Dedifferentiated amniotic fluid mesenchymal stem cell (primary cell): ENCODE measurements around the gene BPIFA3.

ENCODE experiments used
- DNase-seq: peaks from one replicate; pipeline ENCODE4 v3.0.0-alpha.2; 2016; ENCODE audit errors: extremely low spot score

BPIFA3 gene

GRCh38 chr20:33224399-33224798, 7.2 kb downstream of the BPIFA3 start:
- no peak for DNase-seq

GRCh38 chr20:33229843-33230242, 12.7 kb downstream of the BPIFA3 start:
- no peak for DNase-seq

GRCh38 chr20:33231237-33231636, 14.1 kb downstream of the BPIFA3 start:
- DNase-seq = no peak

- DNase-seq = no peak
Measured at GRCh38 chr20:33232486-33233072, 15.4 kb downstream of the BPIFA3 start.

- DNase-seq = no peak
Measured at GRCh38 chr20:33233129-33233774, 16.1 kb downstream of the BPIFA3 start.

GRCh38 chr20:33234050-33234449, 16.9 kb downstream of the BPIFA3 start:
- no peak for DNase-seq

- no peak for DNase-seq
Measured at GRCh38 chr20:33235696-33236095, 18.5 kb downstream of the BPIFA3 start, which contains the start of gene BPIFA1. Gene BPIFA1 (plus strand): TSS chr20:33235996. CDS start chr20:33237712, 1,716 bp downstream.

GRCh38 chr20:33236351-33236750, 19.2 kb downstream of the BPIFA3 start:
- no peak for DNase-seq

GRCh38 chr20:33237989-33238388, 20.8 kb downstream of the BPIFA3 start:
- no peak for DNase-seq

GRCh38 chr20:33239418-33239817, 22.3 kb downstream of the BPIFA3 start:
- no peak for DNase-seq

GRCh38 chr20:33239979-33240736, 23.0 kb downstream of the BPIFA3 start:
- no peak for DNase-seq

GRCh38 chr20:33240923-33241322, 23.8 kb downstream of the BPIFA3 start:
- DNase-seq = no peak

- DNase-seq = no peak
Measured at GRCh38 chr20:33242319-33243100, 25.4 kb downstream of the BPIFA3 start.

- no peak for DNase-seq
Measured at GRCh38 chr20:33246077-33246476, 28.9 kb downstream of the BPIFA3 start.

- DNase-seq = no peak
Measured at GRCh38 chr20:33249456-33249855, 32.3 kb downstream of the BPIFA3 start.

- no peak for DNase-seq
Measured at GRCh38 chr20:33250666-33251065, 33.5 kb downstream of the BPIFA3 start.

- DNase-seq = no peak
Measured at GRCh38 chr20:33251496-33251895, 34.3 kb downstream of the BPIFA3 start.

- DNase-seq = no peak
Measured at GRCh38 chr20:33252460-33252859, 35.3 kb downstream of the BPIFA3 start.

GRCh38 chr20:33255005-33255404, 37.9 kb downstream of the BPIFA3 start:
- DNase-seq = no peak

GRCh38 chr20:33257237-33257636, 40.1 kb downstream of the BPIFA3 start:
- DNase-seq = no peak

- DNase-seq = no peak
Measured at GRCh38 chr20:33259371-33259770, 42.2 kb downstream of the BPIFA3 start.

GRCh38 chr20:33261465-33261864, 44.3 kb downstream of the BPIFA3 start:
- DNase-seq = no peak
